CD8-positive, alpha-beta memory T cell (primary cell): ENCODE results near the gene GK2. TPM values are rescaled to one million over a fixed set of nuclear protein-coding genes. Genes with fewer than 3 reads are reported as not detected.

Experiments used
- CTCF ChIA-PET: fragments of 350-600 bp; sonication (Branson Sonifier 250); formaldehyde crosslinking; loops from one replicate; lab custom pipeline; 2021; ENCODE audit warnings: antibody characterized with exemption; lab: Charles Lee
- POLR2A ChIA-PET: fragments of 350-600 bp; sonication (Branson Sonifier 250); formaldehyde crosslinking; loops from one replicate; lab custom pipeline; 2021; ENCODE audit warnings: antibody characterized with exemption; lab: Charles Lee
- DNase-seq, 5 donors: peaks; one replicate each; pipeline versions ENCODE4 v3.0.0 to v3.0.0-alpha.2; 2020 to 2022; ENCODE audit warnings: mixed read lengths in 1 of 5
- H3K27ac ChIP-seq: one replicate; pipeline ENCODE4 v1.7.0; 2013; ENCODE audit warnings: low read depth, mild to moderate bottlenecking, low read length, moderate library complexity
- H3K27me3 ChIP-seq: 2 replicates; pipeline ENCODE4 v1.7.0; 2013; ENCODE audit warnings: low read length, mild to moderate bottlenecking; ENCODE audit not compliant: insufficient read depth, poor library complexity, severe bottlenecking
- H3K36me3 ChIP-seq: 2 replicates; pipeline ENCODE4 v1.7.0; 2013; ENCODE audit warnings: mild to moderate bottlenecking, low read length, moderate library complexity; ENCODE audit not compliant: insufficient read depth
- H3K4me1 ChIP-seq: 2 replicates; pipeline ENCODE4 v1.7.0; 2013; ENCODE audit warnings: mild to moderate bottlenecking, low read length, moderate library complexity; ENCODE audit not compliant: insufficient read depth
- H3K4me3 ChIP-seq: 2 replicates; pipeline ENCODE4 v1.7.0; 2013; ENCODE audit warnings: mild to moderate bottlenecking, low read length
- H3K9me3 ChIP-seq: 2 replicates; pipeline ENCODE4 v1.7.0; 2013; ENCODE audit warnings: mild to moderate bottlenecking, low read length
- H3K27ac Mint-ChIP-seq, 8 donors: one replicate each; pipeline ENCODE4 v1.8.0; 2020 to 2021; ENCODE audit warnings: mixed read lengths in 8 of 8, mild to moderate bottlenecking in 6 of 8, inconsistent platforms in 3 of 8, moderate library complexity in 3 of 8
- H3K27me3 Mint-ChIP-seq, 2 donors: one replicate each; pipeline ENCODE4 v1.8.0; 2020 to 2021; ENCODE audit warnings: mixed read lengths in 2 of 2, mild to moderate bottlenecking in 1 of 2, moderate library complexity in 1 of 2
- H3K36me3 Mint-ChIP-seq, 3 donors: one replicate each; pipeline ENCODE4 v1.8.0; 2020 to 2021; ENCODE audit warnings: mixed read lengths in 3 of 3, inconsistent platforms in 1 of 3, mild to moderate bottlenecking in 1 of 3
- H3K4me1 Mint-ChIP-seq, 3 donors: one replicate each; pipeline ENCODE4 v1.8.0; 2020 to 2021; ENCODE audit warnings: mixed read lengths in 3 of 3, inconsistent platforms in 1 of 3, mild to moderate bottlenecking in 1 of 3
- H3K4me3 Mint-ChIP-seq, 7 donors: one replicate each; pipeline ENCODE4 v1.8.0; 2020 to 2021; ENCODE audit warnings: mixed read lengths in 7 of 7, mild to moderate bottlenecking in 6 of 7, moderate library complexity in 4 of 7, inconsistent platforms in 2 of 7
- H3K9me3 Mint-ChIP-seq, 5 donors: one replicate each; pipeline ENCODE4 v1.8.0; 2020 to 2022; ENCODE audit warnings: mixed read lengths in 5 of 5, mild to moderate bottlenecking in 3 of 5, moderate library complexity in 2 of 5, inconsistent platforms in 1 of 5
- polyA plus RNA-seq: library from polyadenylated mRNA; unstranded; fragments of 300-500 nt; fragmentation: Illumina TruSeq; gene quantifications from one replicate; pipeline ENCODE4 v1.2.3, GENCODE V29; 2021
- total RNA-seq, 2 experiments: library from RNA; stranded (reverse); gene quantifications; one replicate each; pipeline ENCODE4 v1.2.3, GENCODE V29; 2021

GK2 gene
- total and polyA plus RNA-seq, 3 experiments from 2014 or later = not detected

- Mint-ChIP-seq H3K4me1 (no peaks in the 10 kb centered on the region), H3K36me3 (no peaks in the 10 kb centered on the region), H3K27me3 (no peaks in the 10 kb centered on the region), H3K4me3 (no peak overlapping the region), H3K27ac (no peak overlapping the region), H3K9me3 (peaks cover 0 to 4% (median 1%) of the 10 kb centered on the region in 5 donors)
- H3K27me3 ChIP-seq = no peaks in the 10 kb centered on the region
- H3K27ac ChIP-seq = no peak overlapping the region
- ChIA-PET POLR2A (no interaction called here), CTCF (no interaction called here)
- no peak overlapping the region for H3K4me3 ChIP-seq
- no peaks in the 10 kb centered on the region for H3K9me3 ChIP-seq
- no peaks in the 10 kb centered on the region for H3K4me1 ChIP-seq
- H3K36me3 ChIP-seq = no peaks in the 10 kb centered on the region
- no peak for DNase-seq
Measured at GRCh38 chr4:79402332-79402851, 5.6 kb downstream of the GK2 start.

DNA sequence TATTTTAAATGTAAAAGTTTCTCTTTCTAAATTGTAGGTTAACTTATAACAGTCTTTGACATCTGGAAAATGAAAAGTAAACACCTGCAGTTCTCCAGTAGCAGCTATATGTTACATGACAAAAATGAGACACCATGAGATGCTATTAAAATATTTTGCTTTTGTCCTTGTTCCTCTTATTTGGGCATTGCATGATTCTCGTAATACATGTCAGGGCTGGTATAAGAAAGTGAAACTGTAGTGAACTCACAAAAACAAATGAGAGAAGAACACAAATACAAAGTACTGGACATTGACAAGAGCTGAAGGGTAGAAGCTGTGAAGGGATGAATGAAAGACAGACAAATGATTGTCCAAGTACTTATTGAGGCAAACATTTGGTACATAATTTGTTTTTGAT, 9.0 kb downstream of the GK2 start:
- Mint-ChIP-seq H3K9me3 (peaks cover 0 to 6% (median 0%) of the 10 kb centered on the region in 5 donors), H3K27me3 (no peaks in the 10 kb centered on the region), H3K4me3 (no peak overlapping the region), H3K4me1 (no peaks in the 10 kb centered on the region), H3K27ac (no peak overlapping the region), H3K36me3 (no peaks in the 10 kb centered on the region)
- Histone ChIP-seq H3K36me3 (no peaks in the 10 kb centered on the region), H3K27me3 (no peaks in the 10 kb centered on the region), H3K4me3 (no peak overlapping the region), H3K9me3 (no peaks in the 10 kb centered on the region), H3K4me1 (no peaks in the 10 kb centered on the region), H3K27ac (no peak overlapping the region)
- ChIA-PET POLR2A (no interaction called here), CTCF (no interaction called here)
- DNase-seq = no peak

DNA sequence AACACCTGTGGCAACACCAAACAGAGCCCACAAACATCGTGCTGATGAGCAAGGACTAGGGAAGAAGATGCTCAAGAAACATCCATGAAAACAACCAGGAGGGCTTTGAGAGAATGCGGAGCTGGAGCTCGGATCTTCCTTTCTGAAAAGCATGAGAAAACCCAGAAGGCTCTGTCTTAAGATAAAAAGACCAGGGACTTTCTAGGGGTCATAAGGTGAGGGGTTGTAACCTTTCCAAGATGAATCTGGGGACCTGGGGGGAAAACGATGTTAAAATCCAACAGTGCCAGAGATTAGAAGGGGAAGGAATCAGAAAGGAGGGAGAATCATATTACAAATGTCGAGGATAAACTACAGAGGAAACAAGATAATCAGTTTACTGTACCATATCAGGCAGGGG, 10.1 kb downstream of the GK2 start:
- Histone ChIP-seq H3K36me3 (no peaks in the 10 kb centered on the region), H3K4me3 (no peak overlapping the region), H3K4me1 (no peaks in the 10 kb centered on the region), H3K27ac (no peak overlapping the region), H3K27me3 (no peaks in the 10 kb centered on the region), H3K9me3 (no peaks in the 10 kb centered on the region)
- Mint-ChIP-seq H3K27me3 (no peaks in the 10 kb centered on the region), H3K4me1 (no peaks in the 10 kb centered on the region), H3K36me3 (no peaks in the 10 kb centered on the region), H3K9me3 (peaks cover 0 to 6% (median 0%) of the 10 kb centered on the region in 5 donors), H3K27ac (no peak overlapping the region), H3K4me3 (no peak overlapping the region)
- no peak for DNase-seq
- CTCF ChIA-PET = no interaction called here
- POLR2A ChIA-PET = no interaction called here

DNA sequence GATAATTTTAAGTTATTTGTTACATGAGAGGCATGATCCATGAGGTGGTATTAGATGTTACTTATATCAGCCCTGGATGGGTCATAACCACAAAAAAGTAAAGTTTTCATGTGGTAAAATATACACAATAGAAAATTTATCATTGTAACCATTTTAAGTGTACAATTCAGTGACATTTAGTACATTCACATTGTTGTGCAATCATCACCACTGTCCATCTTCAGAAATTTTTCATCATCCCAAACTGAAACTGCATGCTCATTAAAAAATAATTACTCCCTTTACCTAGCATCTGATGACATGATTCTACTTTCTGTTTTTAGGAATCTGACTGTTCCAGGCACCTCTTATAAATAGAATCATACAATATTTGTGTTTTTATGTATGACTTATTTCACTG, 11.2 kb downstream of the GK2 start:
- Mint-ChIP-seq H3K27me3 (no peaks in the 10 kb centered on the region), H3K4me3 (no peak overlapping the region), H3K4me1 (no peaks in the 10 kb centered on the region), H3K27ac (no peak overlapping the region), H3K36me3 (no peaks in the 10 kb centered on the region), H3K9me3 (peaks cover 0 to 6% (median 0%) of the 10 kb centered on the region in 5 donors)
- Histone ChIP-seq H3K4me1 (no peaks in the 10 kb centered on the region), H3K27ac (no peak overlapping the region), H3K36me3 (no peaks in the 10 kb centered on the region), H3K9me3 (no peaks in the 10 kb centered on the region), H3K27me3 (no peaks in the 10 kb centered on the region), H3K4me3 (no peak overlapping the region)
- ChIA-PET CTCF (no interaction called here), POLR2A (no interaction called here)
- DNase-seq = no peak

DNA sequence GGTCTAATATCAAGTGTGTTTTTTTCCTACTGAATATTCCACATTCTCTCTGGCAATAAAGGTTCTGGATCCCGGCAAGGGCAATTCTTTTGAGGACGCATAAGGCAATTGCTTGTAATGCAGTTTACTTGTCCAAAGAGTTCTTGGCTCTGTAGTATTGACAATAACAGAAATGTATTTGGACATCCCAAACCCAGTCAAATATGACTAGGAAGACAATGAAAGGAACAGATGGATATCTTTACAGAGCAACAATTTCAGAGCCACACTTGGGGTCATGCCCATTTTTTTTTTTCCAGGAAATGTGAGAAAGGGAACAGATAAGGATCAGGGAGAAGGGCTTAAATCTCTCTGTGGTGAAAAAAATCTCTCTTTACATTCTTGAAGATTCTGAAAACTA, 12.2 kb downstream of the GK2 start:
- H3K4me3 ChIP-seq = no peak overlapping the region
- no peaks in the 10 kb centered on the region for H3K4me1 ChIP-seq
- no peaks in the 10 kb centered on the region for H3K9me3 ChIP-seq
- Mint-ChIP-seq H3K4me1 (no peaks in the 10 kb centered on the region), H3K36me3 (no peaks in the 10 kb centered on the region), H3K27ac (no peak overlapping the region), H3K27me3 (no peaks in the 10 kb centered on the region), H3K4me3 (no peak overlapping the region), H3K9me3 (peaks cover 0 to 6% (median 0%) of the 10 kb centered on the region in 5 donors)
- H3K27me3 ChIP-seq = no peaks in the 10 kb centered on the region
- no peak for DNase-seq
- no peak overlapping the region for H3K27ac ChIP-seq
- ChIA-PET POLR2A (no interaction called here), CTCF (no interaction called here)
- H3K36me3 ChIP-seq = no peaks in the 10 kb centered on the region

- H3K4me3 Mint-ChIP-seq = no peak overlapping the region
- H3K4me1 ChIP-seq = no peaks in the 10 kb centered on the region
- DNase-seq = no peak
- no peak overlapping the region for H3K4me3 ChIP-seq
- peaks cover 0 to 4% (median 0%) of the 10 kb centered on the region in 5 donors for H3K9me3 Mint-ChIP-seq
- POLR2A ChIA-PET = no interaction called here
- CTCF ChIA-PET = no interaction called here
- H3K27me3 ChIP-seq = no peaks in the 10 kb centered on the region
- H3K27ac ChIP-seq = no peak overlapping the region
- H3K9me3 ChIP-seq = no peaks in the 10 kb centered on the region
- no peak overlapping the region for H3K27ac Mint-ChIP-seq
- H3K4me1 Mint-ChIP-seq = no peaks in the 10 kb centered on the region
- no peaks in the 10 kb centered on the region for H3K27me3 Mint-ChIP-seq
- H3K36me3 ChIP-seq = no peaks in the 10 kb centered on the region
- H3K36me3 Mint-ChIP-seq = no peaks in the 10 kb centered on the region
Measured at GRCh38 chr4:79390890-79391289, 17.1 kb downstream of the GK2 start.

DNA sequence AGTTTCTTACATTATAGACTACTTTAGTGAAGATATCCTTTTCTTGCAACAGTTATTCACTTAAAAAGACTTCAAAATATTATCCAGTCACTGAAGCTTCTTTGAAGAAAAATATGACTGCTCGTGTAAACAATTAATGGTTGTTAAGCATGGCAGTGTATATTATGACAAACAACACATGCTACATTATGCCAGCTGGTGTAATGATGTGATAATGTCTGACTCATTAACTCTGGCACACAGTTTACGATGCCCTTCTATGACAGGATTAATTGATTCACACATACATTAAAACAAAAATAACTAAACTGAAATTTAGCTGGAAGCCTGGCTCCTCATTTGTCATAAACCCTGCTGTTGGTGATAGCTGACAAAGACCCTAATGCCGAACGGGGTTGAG, 22.4 kb downstream of the GK2 start:
- ChIA-PET POLR2A (no interaction called here), CTCF (no interaction called here)
- Histone ChIP-seq H3K4me1 (no peaks in the 10 kb centered on the region), H3K27me3 (no peaks in the 10 kb centered on the region), H3K4me3 (no peak overlapping the region), H3K36me3 (no peaks in the 10 kb centered on the region), H3K9me3 (no peaks in the 10 kb centered on the region), H3K27ac (no peak overlapping the region)
- Mint-ChIP-seq H3K9me3 (no peaks in the 10 kb centered on the region), H3K27me3 (no peaks in the 10 kb centered on the region), H3K36me3 (no peaks in the 10 kb centered on the region), H3K27ac (no peak overlapping the region), H3K4me3 (no peak overlapping the region), H3K4me1 (no peaks in the 10 kb centered on the region)
- DNase-seq = no peak

GRCh38 chr4:79381161-79381560, 26.9 kb downstream of the GK2 start:
- H3K36me3 Mint-ChIP-seq = no peaks in the 10 kb centered on the region
- no peak overlapping the region for H3K4me3 Mint-ChIP-seq
- peaks cover 0 to 2% of the 10 kb centered on the region in 2 donors for H3K27me3 Mint-ChIP-seq
- DNase-seq = no peak
- Histone ChIP-seq H3K36me3 (no peaks in the 10 kb centered on the region), H3K27ac (no peak overlapping the region), H3K4me1 (no peaks in the 10 kb centered on the region), H3K27me3 (no peaks in the 10 kb centered on the region), H3K4me3 (no peak overlapping the region), H3K9me3 (no peaks in the 10 kb centered on the region)
- H3K4me1 Mint-ChIP-seq = no peaks in the 10 kb centered on the region
- peaks cover 0 to 5% (median 0%) of the 10 kb centered on the region in 5 donors for H3K9me3 Mint-ChIP-seq
- no peak overlapping the region for H3K27ac Mint-ChIP-seq
- POLR2A ChIA-PET = no interaction called here
- CTCF ChIA-PET = no interaction called here

DNA sequence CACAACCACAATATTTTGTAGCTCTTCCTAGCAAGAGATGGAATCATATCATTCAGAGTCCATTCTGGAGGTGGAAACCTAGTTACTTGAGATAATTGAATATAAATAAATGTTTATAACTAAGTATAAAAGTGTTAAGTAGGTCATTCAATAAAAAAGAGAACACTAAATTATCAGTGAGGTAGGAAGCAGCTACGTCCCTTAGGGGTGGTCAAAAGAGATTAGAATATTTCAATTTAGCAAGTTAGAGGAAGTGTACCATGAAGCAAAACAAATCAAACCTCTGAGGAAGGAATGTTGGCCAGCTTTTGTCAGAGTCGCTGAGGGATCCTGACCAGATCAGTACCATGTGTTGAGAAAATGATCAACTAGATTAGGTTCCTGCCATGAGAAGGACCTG, 38.0 kb downstream of the GK2 start:
- Mint-ChIP-seq H3K4me1 (no peaks in the 10 kb centered on the region), H3K27me3 (no peaks in the 10 kb centered on the region), H3K9me3 (peaks cover 0 to 2% (median 0%) of the 10 kb centered on the region in 5 donors), H3K36me3 (no peaks in the 10 kb centered on the region), H3K27ac (no peak overlapping the region), H3K4me3 (no peak overlapping the region)
- Histone ChIP-seq H3K9me3 (no peaks in the 10 kb centered on the region), H3K27ac (no peak overlapping the region), H3K27me3 (no peaks in the 10 kb centered on the region), H3K4me3 (no peak overlapping the region), H3K36me3 (no peaks in the 10 kb centered on the region), H3K4me1 (no peaks in the 10 kb centered on the region)
- ChIA-PET CTCF (no interaction called here), POLR2A (no interaction called here)
- no peak for DNase-seq
